Keratinocyte (primary cell): ENCODE results near the gene NXPH4. TPM values are rescaled to one million over a fixed set of nuclear protein-coding genes. Genes with fewer than 3 reads are reported as not detected.
A peak's percentile ranks its signal among the peaks of the same experiment; 100 is the strongest.

Source experiments
- DNase-seq: peaks from one replicate; pipeline ENCODE4 v3.0.0-alpha.2; 2011; ENCODE audit warnings: low read depth, missing footprints, low spot score
- FAIRE-seq: peaks from 2 replicates; lab custom pipeline; 2011; peaks lifted over from hg19 to GRCh38; lab: Jason Lieb, UNC
- H2AFZ ChIP-seq: 2 replicates; pipeline ENCODE4 v1.6.0; 2012; ENCODE audit warnings: low read length, control low read depth, inconsistent platforms; ENCODE audit not compliant: control insufficient read depth
- H3K27ac ChIP-seq: 2 replicates; pipeline ENCODE4 v1.5.1; 2011; ENCODE audit warnings: low read length; ENCODE audit not compliant: control insufficient read depth, insufficient read depth
- H3K27me3 ChIP-seq: 3 replicates; pipeline ENCODE4 v1.6.0; 2011; ENCODE audit warnings: low read length; ENCODE audit not compliant: control insufficient read depth, insufficient read depth; ENCODE audit errors: extremely low read depth
- H3K36me3 ChIP-seq, 2 experiments: 2 replicates in 1 of 2; 3 replicates in 1 of 2; pipeline ENCODE4 v1.5.1; 2011; ENCODE audit warnings: low read length in 2 of 2, mild to moderate bottlenecking in 1 of 2; ENCODE audit not compliant: control insufficient read depth in 2 of 2, insufficient read depth in 2 of 2; ENCODE audit errors: extremely low read depth in 1 of 2
- H3K4me1 ChIP-seq: 3 replicates; pipeline ENCODE4 v1.5.1; 2011; ENCODE audit warnings: low read length; ENCODE audit not compliant: control insufficient read depth, insufficient read depth; ENCODE audit errors: extremely low read depth
- H3K4me2 ChIP-seq: 3 replicates; pipeline ENCODE4 v1.6.0; 2011; ENCODE audit warnings: low read depth, low read length; ENCODE audit not compliant: control insufficient read depth, insufficient read depth; ENCODE audit errors: extremely low read depth
- H3K4me3 ChIP-seq, 3 experiments: fragments of 200-600 bp in 1 of 3; sonication (generic) in 1 of 3; 2 replicates in 2 of 3; 3 replicates in 1 of 3; pipeline ENCODE4 v1.5.1; 2011 to 2016; ENCODE audit warnings: low read length in 3 of 3, mild to moderate bottlenecking in 3 of 3, control low read depth in 2 of 3, inconsistent platforms in 1 of 3, low read depth in 1 of 3, mixed read lengths in 1 of 3, mixed run types in 1 of 3, moderate library complexity in 1 of 3; ENCODE audit not compliant: control insufficient read depth in 2 of 3, insufficient read depth in 2 of 3; ENCODE audit errors: extremely low read depth in 1 of 3
- H3K79me2 ChIP-seq: 2 replicates; pipeline ENCODE4 v1.6.0; 2012; ENCODE audit warnings: low read length; ENCODE audit not compliant: control insufficient read depth, insufficient read depth
- H3K9ac ChIP-seq: 3 replicates; pipeline ENCODE4 v1.6.0; 2011; ENCODE audit warnings: low read length; ENCODE audit not compliant: control insufficient read depth, insufficient read depth; ENCODE audit errors: extremely low read depth
- H3K9me1 ChIP-seq: 3 replicates; pipeline ENCODE4 v1.6.0; 2011; ENCODE audit warnings: low read length; ENCODE audit not compliant: control insufficient read depth, insufficient read depth; ENCODE audit errors: extremely low read depth
- H3K9me3 ChIP-seq: 2 replicates; pipeline ENCODE4 v1.5.1; 2012; ENCODE audit warnings: low read depth, low read length; ENCODE audit not compliant: control insufficient read depth
- H4K20me1 ChIP-seq: 3 replicates; pipeline ENCODE4 v1.6.0; 2011; ENCODE audit warnings: low read length; ENCODE audit not compliant: control insufficient read depth, insufficient read depth; ENCODE audit errors: extremely low read depth
- CTCF ChIP-seq, 3 experiments: IDR thresholded peaks in 1 of 3; conservative IDR thresholded peaks in 1 of 3; optimal IDR thresholded peaks in 1 of 3; 2 replicates in 2 of 3; 3 replicates in 1 of 3; pipeline versions ENCODE3 to v1.5.1; 2011; ENCODE audit warnings: low read length in 3 of 3, mild to moderate bottlenecking in 3 of 3, moderate library complexity in 2 of 3, control low read depth in 1 of 3, inconsistent platforms in 1 of 3; ENCODE audit not compliant: insufficient read depth in 2 of 3; ENCODE audit errors: extremely low read depth in 1 of 3
- EZH2 ChIP-seq: IDR thresholded peaks from one replicate; pipeline ENCODE4 v1.6.1; 2012; ENCODE audit warnings: inconsistent platforms, mild to moderate bottlenecking, low read length, moderate library complexity
- dilution Hi-C: fragments of 300-500 bp; cut with MboI; formaldehyde crosslinking; loops from one replicate; pipeline ENCODE4 v1.7.0; 2020; ENCODE audit warnings: low sequenced_read_pairs; ENCODE audit not compliant: extremely low pct_ligation_motif_present
- polyA plus RNA-seq, 5 experiments: library from polyadenylated mRNA; depleted of rRNA in 3 of 5; stranded (reverse) in 3 of 5; stranded (forward) in 1 of 5; unstranded in 1 of 5; fragments of >200 nt; gene quantifications; 1 replicate in 1 of 5; 2 replicates in 3 of 5; 3 replicates in 1 of 5; pipeline versions ENCODE4 v1.2.1 to v1.2.3, GENCODE V29; 2011 to 2012; ENCODE audit warnings: missing spikeins in 2 of 5, low read depth in 1 of 5, low replicate concordance in 1 of 5

The NXPH4 gene
- polyA plus RNA-seq, 1 donor (not counting 4 experiments of a cell fraction or from before 2014, with no cell fraction given): 0.97 TPM

DNA sequence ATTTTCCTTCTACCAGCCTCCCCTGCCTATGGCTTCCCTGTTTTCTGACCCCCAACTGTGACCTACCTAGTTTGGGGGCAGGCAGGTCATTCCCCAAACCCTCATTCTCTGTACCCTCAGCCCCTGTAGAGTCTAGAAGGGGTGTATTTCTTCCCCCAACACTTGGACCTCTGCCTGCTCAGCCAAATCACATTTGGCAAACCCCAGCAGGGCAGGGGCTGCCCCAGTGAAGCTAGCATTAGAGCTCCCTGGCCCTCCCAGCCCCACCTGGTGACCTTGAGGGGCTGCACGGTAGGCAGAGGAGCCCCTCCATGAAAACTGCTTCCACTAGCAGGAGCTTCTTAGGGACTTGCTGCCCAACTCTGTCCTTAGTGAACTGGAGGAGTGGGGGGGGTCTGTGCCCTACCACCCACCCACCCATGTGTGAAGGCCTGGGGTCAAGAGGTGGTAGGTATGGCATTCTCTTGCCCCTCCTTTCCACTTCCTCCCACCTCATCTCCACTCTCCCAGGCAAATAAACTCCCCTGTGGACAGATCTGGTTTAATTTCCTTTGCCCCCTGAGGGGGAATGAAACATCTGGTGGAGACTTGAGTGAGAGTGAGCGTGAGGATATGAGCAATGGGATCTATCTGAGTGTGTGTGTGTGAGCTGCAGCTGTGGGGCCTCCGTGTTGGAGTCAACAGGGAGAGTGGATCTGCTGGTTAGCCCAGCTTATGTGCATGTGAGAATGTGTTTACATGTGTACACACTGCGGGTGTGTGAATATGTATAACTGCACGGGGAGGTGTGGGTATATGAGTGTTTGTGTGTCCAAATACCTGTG lies 1.6 kb downstream of the NXPH4 start:
- Histone ChIP-seq H4K20me1 (no peaks in the 10 kb centered on the region), H3K27ac (no peak overlapping the region), H3K36me3 (no peaks in the 10 kb centered on the region), H3K9me3 (no peaks in the 10 kb centered on the region), H3K4me3 (no peak overlapping the region), H3K4me2 (no peak overlapping the region), H2AFZ (no peak overlapping the region), H3K4me1 (peaks cover 38% of the 10 kb centered on the region), H3K9me1 (no peaks in the 10 kb centered on the region), H3K79me2 (no peaks in the 10 kb centered on the region), H3K9ac (no peak overlapping the region), H3K27me3 (peaks cover 61% of the 10 kb centered on the region)
- peak; percentile 0 for TF ChIP-seq EZH2
- no peak for TF ChIP-seq CTCF (optimal IDR thresholded peaks at IDR 0.05 in 1 of 3, IDR thresholded peaks at IDR 0.05 in 1 of 3, conservative IDR thresholded peaks at IDR 0.05 in 1 of 3; ENCODE audit: extremely low read depth in 1 of 3, insufficient read depth in 2 of 3, low read length in 3 of 3)
- no peak for DNase-seq
- dilution Hi-C loops: no loop called here
- peak; percentile 20 for FAIRE-seq

GRCh38 chr12:57219205-57219992 lies 2.8 kb downstream of the NXPH4 start:
- no peak for TF ChIP-seq CTCF (optimal IDR thresholded peaks at IDR 0.05 in 1 of 3, IDR thresholded peaks at IDR 0.05 in 1 of 3, conservative IDR thresholded peaks at IDR 0.05 in 1 of 3; ENCODE audit: extremely low read depth in 1 of 3, insufficient read depth in 2 of 3, low read length in 3 of 3)
- peak; percentile 25 for TF ChIP-seq EZH2
- H3K9ac ChIP-seq: no peak overlapping the region
- no peaks in the 10 kb centered on the region for H3K79me2 ChIP-seq
- H3K9me1 ChIP-seq: no peaks in the 10 kb centered on the region
- no peaks in the 10 kb centered on the region for H4K20me1 ChIP-seq
- no peak for FAIRE-seq
- H3K36me3 ChIP-seq: no peaks in the 10 kb centered on the region
- DNase-seq: no peak
- H2AFZ ChIP-seq: no peak overlapping the region
- no peak overlapping the region for H3K4me3 ChIP-seq
- H3K9me3 ChIP-seq: no peaks in the 10 kb centered on the region
- H3K4me1 ChIP-seq: peaks cover 29% of the 10 kb centered on the region
- no peak overlapping the region for H3K27ac ChIP-seq
- no peak overlapping the region for H3K4me2 ChIP-seq
- peaks cover 61% of the 10 kb centered on the region for H3K27me3 ChIP-seq
- dilution Hi-C loops: no loop called here
